GM10266 (cell line): Measurements from ENCODE around the gene ICAM5.

Source experiments
- DNase-seq: peaks from one replicate; pipeline ENCODE4 v3.0.0; 2012; ENCODE audit errors: extremely low spot score
- TF ChIP-seq, protein P1 (sequence below): IDR thresholded peaks from 2 replicates; pipeline ENCODE4 v1.5.1; 2012; ENCODE audit warnings: mild to moderate bottlenecking, low read depth; ENCODE audit not compliant: control insufficient read depth, insufficient read depth; ENCODE audit errors: missing control alignments

ICAM5 gene

DNA sequence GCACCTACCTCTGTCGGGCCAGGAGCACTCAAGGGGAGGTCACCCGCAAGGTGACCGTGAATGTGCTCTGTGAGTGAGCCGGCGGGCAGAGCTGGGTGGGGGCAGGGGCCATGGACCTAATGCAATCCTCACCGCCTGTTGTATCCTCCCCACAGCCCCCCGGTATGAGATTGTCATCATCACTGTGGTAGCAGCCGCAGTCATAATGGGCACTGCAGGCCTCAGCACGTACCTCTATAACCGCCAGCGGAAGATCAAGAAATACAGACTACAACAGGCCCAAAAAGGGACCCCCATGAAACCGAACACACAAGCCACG, 4.8 kb upstream of the ICAM5 start:
- DNase-seq = no peak
- TF ChIP-seq, protein P1, sequence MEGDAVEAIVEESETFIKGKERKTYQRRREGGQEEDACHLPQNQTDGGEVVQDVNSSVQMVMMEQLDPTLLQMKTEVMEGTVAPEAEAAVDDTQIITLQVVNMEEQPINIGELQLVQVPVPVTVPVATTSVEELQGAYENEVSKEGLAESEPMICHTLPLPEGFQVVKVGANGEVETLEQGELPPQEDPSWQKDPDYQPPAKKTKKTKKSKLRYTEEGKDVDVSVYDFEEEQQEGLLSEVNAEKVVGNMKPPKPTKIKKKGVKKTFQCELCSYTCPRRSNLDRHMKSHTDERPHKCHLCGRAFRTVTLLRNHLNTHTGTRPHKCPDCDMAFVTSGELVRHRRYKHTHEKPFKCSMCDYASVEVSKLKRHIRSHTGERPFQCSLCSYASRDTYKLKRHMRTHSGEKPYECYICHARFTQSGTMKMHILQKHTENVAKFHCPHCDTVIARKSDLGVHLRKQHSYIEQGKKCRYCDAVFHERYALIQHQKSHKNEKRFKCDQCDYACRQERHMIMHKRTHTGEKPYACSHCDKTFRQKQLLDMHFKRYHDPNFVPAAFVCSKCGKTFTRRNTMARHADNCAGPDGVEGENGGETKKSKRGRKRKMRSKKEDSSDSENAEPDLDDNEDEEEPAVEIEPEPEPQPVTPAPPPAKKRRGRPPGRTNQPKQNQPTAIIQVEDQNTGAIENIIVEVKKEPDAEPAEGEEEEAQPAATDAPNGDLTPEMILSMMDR = no peak

DNA sequence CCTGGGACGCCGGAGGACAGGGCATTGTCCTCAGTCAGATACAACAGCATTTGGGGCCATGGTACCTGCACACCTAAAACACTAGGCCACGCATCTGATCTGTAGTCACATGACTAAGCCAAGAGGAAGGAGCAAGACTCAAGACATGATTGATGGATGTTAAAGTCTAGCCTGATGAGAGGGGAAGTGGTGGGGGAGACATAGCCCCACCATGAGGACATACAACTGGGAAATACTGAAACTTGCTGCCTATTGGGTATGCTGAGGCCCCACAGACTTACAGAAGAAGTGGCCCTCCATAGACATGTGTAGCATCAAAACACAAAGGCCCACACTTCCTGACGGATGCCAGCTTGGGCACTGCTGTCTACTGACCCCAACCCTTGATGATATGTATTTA, 4.4 kb upstream of the ICAM5 start:
- no peak for DNase-seq
- TF ChIP-seq, protein P1 = no peak

DNA sequence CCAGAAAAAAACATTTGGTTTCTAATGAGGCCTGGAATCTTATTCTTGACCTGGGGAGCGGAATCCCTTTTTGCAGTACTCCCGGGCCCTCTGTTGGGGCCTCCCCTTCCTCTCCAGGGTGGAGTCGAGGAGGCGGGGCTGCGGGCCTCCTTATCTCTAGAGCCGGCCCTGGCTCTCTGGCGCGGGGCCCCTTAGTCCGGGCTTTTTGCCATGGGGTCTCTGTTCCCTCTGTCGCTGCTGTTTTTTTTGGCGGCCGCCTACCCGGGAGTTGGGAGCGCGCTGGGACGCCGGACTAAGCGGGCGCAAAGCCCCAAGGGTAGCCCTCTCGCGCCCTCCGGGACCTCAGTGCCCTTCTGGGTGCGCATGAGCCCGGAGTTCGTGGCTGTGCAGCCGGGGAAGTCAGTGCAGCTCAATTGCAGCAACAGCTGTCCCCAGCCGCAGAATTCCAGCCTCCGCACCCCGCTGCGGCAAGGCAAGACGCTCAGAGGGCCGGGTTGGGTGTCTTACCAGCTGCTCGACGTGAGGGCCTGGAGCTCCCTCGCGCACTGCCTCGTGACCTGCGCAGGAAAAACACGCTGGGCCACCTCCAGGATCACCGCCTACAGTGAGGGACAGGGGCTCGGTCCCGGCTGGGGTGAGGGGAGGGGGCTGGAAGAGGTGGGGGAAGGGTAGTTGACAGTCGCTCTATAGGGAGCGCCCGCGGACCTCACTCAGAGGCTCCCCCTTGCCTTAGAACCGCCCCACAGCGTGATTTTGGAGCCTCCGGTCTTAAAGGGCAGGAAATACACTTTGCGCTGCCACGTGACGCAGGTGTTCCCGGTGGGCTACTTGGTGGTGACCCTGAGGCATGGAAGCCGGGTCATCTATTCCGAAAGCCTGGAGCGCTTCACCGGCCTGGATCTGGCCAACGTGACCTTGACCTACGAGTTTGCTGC, 2.7 kb upstream of the ICAM5 start, which contains the start of gene ICAM4:
Gene ICAM4, plus strand, starts transcription at position 153 of the 935 bp plus-strand sequence. Its CDS starts 58 bp downstream, at position 211.
- no peak for DNase-seq
- TF ChIP-seq, protein P1 = no peak

DNA sequence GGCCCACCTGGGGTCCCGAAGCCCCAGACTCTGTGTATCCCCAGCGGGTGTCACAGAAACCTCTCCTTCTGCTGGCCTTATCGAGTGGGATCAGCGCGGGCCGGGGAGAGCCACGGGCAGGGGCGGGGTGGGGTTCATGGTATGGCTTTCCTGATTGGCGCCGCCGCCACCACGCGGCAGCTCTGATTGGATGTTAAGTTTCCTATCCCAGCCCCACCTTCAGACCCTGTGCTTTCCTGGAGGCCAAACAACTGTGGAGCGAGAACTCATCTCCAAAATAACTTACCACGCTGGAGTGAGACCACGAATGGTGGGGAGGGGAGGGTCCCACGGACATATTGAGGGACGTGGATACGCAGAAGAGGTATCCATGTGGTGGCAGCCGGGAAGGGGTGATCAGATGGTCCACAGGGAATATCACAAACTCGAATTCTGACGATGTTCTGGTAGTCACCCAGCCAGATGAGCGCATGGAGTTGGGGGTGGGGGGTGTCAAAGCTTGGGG, 1.0 kb upstream of the ICAM5 start:
- DNase-seq = peak; percentile 84
- TF ChIP-seq, protein P1 = no peak

DNA sequence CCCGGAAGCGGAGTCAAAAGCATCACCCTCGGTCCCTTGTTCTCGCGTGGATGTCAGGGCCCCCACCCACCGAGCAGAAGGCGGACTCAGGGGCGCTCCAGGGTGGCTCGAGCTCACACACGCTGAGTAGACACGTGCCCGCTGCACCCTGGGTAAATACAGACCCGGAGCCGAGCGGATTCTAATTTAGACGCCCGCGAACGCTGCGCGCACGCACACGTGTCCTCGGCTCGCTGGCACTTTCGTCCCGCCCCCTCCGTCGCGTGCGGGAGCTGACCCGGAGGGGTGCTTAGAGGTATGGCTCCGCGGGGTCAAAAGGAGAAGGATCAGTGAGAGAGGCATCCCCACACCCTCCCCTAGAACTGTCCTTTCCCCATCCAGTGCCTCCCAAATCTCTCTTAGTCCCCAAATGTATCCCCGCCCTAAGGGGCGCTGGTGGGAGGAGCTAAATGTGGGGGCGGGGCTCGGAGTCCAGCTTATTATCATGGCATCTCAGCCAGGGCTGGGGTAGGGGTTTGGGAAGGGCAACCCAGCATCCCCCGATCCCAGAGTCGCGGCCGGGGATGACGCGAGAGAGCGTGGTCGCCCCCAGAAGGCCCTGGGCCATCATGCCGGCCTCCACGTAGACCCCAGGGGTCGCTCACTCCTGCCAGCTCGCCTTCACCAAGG, 451 bp upstream of the ICAM5 start:
- TF ChIP-seq, protein P1 = no peak
- DNase-seq = peak; percentile 71

DNA sequence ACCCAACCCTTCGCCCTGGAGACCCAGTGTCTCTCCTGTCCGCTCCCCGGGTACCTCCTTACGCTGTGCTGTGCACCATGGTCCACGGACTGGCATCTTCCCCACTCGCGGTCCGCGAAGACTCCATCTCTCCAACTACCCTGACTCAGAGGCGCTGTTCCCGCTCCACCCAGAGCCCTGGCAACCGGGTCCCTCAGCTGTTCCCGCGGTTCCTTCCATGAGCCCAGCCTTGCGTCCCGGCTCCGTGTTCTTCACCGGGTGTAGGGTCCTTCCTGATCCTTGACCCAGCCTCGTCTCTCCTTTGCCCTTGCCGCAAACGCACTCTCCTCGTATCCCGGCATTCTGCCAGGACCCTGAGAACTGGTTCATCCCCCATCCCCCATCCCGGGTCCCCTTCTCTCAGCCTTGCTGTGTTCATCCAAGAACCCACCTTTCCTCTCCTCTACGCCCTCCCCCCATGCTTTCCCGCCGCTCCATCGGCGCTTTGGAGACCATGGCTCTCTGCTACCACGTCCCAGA, 664 bp downstream of the ICAM5 start:
- TF ChIP-seq, protein P1 = no peak
- no peak for DNase-seq
